ENCODE data around the gene LBX2.
A peak's percentile ranks its signal among the peaks of the same experiment; 100 is the strongest.

LBX2 gene, protein sequence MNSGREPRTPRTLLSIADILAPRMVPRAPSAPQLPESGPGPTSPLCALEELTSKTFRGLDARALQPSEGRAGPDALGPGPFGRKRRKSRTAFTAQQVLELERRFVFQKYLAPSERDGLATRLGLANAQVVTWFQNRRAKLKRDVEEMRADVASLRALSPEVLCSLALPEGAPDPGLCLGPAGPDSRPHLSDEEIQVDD

DNA sequence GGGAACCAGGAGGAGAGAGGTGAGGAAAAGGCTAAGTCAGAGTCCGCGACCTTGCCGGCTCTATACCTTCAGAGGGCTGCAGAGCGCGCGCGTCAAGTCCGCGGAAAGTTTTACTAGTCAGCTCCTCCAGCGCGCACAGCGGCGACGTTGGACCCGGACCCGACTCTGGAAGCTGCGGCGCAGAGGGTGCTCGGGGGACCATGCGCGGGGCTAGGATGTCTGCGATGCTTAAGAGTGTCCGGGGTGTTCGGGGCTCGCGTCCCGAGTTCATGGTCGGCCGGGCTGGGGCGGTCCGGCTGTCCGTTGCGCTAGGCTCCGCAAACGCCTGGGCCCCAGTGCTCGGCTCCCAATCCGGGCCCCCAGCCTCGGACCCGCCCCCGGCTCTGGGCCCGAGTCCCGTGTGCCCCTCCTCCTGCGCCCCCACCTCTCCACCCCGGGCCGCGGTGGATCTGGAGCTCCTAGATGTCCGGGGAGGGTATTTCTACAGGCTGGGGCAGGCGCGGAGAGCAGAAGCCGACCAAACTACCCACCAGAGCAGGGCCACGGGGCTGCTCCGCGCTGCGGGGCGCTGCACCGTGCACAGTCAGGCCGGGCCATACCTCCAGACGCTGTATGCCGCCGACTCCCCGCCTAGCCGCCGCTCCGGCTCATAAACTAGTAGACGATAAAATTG, at the start of gene LBX2:
Gene LBX2 (minus strand): TSS at position 337 of the 673 bp plus-strand sequence. CDS start 66 bp downstream, at position 271.
- peak; percentile 68 for DNase-seq

DNA sequence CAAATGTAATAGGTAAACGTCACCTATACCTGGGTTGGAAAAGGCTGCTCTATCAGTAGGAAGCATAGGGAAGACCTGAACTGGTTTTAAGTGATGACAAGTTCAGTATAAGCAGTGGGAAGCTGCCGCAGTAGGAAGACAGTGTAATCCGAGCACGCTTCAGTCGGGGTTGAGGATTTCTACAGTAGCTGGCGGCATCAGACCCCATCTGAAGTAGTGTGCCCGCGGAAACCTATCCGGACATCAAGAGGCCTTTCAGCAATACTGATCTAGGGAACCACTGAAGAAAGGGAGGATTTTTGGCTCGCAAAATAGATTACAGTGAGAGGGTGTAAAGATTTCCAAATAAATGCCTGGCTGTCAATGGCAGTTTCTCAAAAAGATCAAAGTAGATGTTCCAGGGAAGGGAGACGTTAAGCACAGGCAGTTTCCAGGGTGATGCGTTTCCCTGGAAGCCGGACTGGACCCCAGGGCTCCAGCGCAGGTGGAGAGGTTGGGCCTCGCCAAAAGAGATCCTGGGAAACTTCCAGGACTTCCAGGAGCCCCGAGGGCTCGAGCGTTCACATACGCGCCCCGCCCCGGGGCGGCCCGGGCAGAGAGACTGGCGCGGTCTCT, 49.0 kb upstream of the LBX2 start:
- DNase-seq: no peak

DNA sequence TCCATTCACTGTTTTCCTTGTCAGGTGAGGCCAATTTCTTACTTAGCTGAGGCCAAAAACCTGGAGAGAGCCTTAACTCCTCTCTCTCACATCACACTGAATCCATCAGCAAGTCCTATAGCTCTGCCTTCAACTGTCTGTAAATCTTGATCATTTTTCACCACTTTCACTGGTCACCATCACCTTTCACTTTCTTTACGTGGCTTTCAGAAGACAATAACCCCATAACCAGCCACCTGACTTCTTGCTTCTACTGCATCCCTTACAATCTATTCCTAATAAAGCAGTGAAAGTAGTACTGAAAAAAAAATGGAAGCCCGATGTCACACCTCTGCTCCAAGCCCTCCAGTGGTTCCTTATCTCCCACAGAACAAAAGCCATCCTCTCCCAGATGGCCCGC, 46.6 kb upstream of the LBX2 start:
- DNase-seq: no peak

DNA sequence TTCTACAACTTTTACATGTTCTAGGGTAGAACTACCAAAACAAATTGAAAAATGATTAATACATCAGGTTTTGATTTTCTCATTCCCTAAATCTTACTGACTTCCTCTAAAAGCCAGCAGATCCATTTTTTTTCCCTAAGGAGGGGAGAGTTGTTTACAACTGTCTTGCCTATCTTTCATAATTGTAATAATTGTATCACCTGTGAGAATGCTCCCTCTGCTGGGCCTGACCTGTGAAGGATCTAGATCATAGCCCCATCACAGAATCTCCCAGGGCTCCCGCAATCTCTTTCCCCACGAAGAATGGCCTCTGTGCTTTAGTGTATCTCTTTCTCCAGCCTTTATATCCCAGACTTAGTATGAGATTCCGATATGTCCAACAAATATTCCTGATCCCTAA, 45.2 kb upstream of the LBX2 start:
- DNase-seq: no peak

DNA sequence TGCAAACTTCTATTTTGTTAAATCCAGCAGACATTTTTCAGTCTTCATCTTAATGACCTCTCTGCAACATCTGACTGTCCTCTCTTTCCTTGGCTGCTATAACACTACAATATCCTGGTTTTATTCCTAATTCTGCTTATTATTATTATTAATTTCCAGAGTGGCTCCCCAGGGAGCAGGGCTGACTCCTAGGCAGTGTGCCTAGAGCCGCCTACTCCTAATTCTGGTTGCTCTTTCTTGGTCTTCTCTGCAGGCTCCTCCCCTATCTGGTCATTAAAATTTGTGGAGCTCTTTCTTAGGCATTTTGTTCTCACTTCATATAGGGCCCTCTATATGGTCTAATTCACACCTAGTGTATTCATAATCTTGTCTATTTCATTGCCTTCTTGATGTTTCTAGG, 43.6 kb upstream of the LBX2 start:
- DNase-seq: no peak

DNA sequence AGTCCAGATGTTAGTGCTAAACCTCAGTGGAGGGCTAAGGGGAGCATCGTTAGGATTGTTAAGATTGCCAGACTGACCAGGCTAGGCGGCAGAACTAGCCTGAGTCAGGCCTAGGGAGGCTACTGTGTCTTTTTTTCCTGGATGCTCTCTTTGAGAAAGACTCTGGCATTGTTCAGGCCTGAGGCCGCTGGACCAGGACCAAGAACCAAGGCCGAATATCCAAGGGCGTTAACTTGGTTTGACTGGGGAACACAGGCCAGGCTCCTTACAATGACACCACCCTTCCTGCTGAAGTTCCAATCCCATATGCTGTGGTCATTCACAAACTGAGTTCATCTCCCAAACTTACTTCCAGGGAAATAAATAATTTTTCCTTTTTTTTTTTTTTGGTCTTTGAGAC, 40.9 kb upstream of the LBX2 start:
- DNase-seq: no peak

DNA sequence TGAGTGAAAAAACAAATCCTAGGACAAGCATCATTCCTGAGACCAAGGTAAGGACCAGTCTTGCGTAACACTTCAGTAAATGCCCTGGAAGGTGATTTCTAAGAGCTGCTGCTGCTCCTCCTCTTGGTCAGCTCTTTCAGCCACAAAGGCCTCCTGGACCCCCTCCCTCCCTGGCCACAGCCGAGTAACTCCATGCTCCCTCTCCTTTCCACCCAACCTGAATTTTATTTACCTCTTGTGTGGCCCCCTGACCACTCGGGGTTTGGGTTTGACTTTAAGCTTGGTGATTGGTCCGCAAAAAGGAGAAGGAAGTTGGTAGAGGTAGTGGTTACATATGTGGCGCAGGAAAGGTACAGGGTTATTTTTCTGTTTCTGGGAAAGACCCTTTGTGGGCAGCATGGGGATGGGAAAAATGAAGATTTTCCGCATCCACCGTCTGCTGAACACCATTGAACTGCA, 39.5 kb upstream of the LBX2 start:
- DNase-seq: no peak

DNA sequence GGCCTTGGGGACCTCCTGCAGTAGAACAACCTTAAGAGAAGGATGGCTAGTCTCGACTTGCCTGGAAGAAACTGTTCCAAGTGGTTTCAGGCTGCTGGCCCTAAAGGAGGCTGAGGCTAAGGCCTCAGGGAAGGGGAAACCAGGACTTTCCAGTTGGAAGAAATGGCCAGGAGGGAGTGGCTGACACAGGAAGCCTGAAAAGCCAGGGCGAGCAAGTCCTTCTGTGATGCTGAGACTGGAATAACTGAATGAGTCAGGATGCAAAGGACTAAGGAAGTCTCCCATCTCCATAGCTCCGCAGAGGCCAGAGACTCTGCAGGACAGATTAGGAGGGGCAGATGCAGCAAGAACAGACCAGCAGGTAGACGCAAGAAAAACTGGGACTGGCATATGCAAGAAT, 37.7 kb upstream of the LBX2 start:
- no peak for DNase-seq

DNA sequence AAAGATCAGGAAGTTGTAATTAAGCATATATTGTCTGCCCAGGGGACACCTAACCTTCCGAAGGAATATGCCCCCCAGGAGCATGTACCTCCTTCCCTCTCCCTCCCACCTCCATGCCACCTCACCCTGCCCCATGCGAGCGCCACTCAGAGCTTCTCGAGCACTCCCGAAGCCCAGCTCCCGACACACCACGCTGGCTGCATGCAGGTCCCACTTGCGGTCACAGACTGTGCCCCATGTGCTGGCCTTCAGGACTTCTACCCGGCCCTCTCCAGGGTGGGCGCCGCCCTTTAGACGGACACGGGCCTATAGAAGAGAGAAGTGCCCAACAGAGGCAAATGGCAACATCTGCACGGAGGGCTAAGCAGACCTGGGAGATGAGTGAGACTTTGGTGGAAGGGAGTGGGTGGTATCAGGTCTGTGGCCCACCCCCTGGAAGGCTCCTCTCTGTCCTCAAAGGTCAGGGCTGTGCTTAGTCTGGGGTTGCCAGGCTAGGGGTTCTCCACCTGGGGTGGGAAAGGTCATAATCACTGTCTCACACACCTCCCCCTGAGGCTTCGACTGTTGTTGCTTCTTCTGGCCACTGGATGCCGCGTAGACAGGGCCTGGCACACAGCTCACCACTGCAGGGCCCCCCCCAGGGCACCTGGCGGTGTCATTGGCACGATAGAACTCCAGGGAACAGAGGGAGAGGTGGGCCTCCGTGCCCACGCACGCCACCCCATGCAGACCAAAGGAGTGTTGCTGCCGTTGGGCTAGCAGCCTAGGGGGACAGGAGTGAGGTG, 37.0 kb upstream of the LBX2 start:
- DNase-seq: no peak

DNA sequence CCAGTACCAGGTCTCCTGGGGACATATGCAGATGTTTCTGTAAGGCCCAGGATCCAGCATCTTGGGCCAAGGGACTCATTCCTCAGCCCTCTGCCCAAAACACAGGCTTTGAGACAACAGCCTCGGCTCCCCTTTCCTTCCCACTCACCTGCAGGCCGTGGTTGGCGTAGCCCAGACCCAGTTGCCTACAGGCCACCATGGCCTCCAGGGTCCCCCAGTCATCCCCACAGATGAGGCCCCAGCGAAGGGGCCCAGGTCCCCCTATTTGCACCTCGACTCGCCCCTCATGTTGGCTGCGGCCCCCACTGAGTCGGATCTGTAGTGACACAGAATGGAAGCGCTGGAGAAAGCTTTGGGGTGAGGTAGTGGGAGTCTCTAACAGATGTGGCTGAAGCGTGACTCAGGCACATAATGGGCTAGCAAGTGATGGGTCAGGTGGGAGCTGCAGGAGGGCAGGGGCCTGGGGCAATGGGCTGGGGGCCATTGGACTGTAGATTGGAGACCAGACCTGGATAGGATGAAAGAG, 36.1 kb upstream of the LBX2 start:
- DNase-seq: no peak

DNA sequence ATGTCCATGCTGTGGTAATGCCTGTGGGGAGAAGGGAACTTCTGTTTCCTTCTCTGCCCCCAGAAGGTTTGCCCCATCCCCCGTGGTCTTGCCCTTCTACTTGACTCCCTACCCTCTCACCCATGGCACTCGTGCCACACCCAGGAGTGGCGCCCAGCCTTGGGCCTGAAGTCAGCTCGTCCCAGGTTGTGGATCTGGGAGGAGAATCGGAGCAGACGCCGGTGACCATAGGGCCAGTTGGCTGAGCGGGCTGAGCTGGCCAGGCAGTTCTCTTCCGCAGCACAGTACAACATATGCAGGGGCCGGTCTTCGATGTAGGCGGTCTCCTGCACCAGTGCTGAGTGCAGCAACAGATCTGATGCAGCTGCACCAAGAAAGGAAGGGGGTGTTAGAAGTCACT, 35.0 kb upstream of the LBX2 start:
- no peak for DNase-seq

DNA sequence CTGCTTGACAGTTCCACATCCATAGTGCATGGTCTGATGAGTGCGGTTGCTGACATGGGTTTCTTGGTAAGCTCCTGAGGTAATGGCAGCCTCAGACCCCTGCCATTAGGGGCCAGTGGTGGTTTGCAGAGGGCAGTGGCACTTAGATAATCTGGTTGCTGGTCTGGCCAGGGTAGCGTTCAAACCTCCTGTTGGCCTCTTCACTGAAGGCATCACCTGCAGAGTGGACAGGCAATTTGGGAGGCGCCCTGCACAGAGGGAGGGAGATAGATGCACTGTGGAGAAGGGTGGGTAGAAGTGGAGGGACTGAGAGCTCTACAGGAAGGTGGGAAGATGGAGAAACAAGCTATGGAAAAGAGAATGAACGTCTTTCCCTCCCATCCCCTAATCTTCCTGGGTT, 34.1 kb upstream of the LBX2 start:
- DNase-seq: no peak

DNA sequence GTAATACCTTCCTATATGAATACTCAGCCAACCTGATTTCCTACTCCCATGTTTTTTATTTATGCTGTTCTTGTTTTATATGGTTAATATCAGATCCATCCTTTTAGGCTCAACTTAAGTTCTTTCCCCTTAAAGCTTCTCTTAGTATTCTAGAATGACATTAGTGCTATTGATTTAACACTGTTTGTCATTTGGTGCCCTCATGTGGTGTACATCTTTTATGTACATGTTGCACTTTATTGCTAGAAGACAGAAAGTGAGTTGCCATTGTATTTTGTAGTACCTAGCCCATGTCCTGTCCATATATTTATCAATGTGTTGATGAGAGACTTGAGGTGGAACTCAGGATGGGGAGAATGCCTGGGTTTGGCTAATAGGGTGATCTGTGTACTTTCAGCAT, 32.8 kb upstream of the LBX2 start:
- DNase-seq: no peak

DNA sequence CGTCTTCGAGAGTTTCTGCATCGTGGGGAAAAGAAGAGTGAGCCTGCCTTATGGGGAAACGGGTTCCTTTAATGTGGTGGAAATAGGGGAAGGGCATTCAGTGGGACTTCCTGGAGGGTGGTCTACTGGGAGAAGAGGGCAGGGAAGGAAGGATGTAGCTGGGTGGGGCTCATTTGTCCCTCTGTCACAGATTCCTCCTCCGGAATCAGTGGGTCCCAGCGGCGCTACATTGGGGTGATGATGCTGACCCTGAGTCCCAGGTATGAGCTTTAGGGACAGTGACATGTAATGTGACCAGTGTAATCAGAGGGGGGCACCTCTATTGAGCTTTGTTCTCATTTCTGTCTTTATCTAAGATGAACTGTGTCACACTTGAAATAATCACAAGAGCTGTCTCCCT, 32.3 kb upstream of the LBX2 start:
- DNase-seq: no peak

DNA sequence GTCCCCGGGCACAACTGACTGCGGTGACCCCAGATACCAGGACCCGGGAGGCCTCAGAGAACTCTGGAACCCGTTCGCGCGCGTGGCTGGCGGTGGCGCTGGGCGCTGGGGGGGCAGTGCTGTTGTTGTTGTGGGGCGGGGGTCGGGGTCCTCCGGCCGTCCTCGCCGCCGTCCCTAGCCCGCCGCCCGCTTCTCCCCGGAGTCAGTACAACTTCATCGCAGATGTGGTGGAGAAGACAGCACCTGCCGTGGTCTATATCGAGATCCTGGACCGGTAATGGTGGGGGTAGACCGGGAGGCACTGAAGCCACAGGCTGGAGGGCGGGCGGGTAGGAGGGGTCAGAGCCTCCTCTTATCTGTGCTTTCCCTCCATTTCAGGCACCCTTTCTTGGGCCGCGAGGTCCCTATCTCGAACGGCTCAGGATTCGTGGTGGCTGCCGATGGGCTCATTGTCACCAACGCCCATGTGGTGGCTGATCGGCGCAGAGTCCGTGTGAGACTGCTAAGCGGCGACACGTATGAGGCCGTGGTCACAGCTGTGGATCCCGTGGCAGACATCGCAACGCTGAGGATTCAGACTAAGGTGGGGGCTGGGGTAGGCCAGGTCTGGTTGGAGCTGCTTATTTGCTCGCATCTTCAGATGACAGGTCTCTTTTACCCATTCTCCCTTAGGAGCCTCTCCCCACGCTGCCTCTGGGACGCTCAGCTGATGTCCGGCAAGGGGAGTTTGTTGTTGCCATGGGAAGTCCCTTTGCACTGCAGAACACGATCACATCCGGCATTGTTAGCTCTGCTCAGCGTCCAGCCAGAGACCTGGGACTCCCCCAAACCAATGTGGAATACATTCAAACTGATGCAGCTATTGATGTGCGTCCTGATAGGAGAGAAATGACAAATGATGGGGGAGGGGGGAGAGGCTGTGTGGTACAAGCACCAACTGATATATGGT, 31.1 kb upstream of the LBX2 start:
- DNase-seq: peak; percentile 65

DNA sequence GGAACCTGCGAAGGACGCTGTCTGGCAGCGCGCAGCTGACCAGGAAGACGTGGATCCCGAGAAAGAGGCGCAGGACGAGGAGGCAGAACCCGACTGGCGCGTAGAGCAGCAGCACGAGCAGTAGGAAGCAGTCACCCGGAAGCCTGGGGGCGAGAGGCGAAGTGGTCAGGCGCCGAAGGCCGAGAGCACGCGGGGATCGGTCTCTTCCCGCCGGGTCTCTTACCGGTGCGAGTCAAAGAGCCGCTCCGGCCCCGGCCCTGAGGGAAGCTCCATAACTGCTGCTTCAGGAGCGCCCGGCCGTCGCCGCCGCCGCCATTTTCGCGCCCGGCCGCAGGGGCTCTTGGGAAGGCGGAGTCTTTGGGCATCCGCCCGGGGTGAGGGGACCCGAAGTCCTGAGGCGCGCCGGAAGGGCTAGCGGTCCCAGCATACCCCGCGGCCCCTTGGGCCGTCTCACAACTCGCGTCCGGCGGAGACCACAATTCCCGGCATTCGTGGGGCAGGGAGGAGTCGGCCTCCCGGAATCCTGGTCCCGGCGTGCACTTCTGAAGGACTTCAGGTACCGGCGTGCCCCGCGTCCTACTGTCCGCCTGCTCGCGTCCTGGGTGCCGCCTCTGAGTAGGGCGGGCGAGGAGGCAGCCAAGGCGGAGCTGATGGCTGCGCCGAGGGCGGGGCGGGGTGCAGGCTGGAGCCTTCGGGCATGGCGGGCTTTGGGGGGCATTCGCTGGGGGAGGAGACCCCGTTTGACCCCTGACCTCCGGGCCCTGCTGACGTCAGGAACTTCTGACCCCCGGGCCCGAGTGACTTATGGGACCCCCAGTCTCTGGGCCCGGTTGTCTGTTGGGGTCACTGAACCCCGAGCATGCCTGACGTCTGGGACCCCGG, 30.2 kb upstream of the LBX2 start, which contains the start of the genes AUP1 and HTRA2:
Gene AUP1 (minus strand): TSS at position 350 of the 882 bp plus-strand sequence. CDS start 77 bp downstream, at position 273.
Gene HTRA2 (plus strand): TSS at position 577 of the 882 bp plus-strand sequence. CDS start 74 bp downstream, at position 651.
- peak; percentile 97 for DNase-seq

DNA sequence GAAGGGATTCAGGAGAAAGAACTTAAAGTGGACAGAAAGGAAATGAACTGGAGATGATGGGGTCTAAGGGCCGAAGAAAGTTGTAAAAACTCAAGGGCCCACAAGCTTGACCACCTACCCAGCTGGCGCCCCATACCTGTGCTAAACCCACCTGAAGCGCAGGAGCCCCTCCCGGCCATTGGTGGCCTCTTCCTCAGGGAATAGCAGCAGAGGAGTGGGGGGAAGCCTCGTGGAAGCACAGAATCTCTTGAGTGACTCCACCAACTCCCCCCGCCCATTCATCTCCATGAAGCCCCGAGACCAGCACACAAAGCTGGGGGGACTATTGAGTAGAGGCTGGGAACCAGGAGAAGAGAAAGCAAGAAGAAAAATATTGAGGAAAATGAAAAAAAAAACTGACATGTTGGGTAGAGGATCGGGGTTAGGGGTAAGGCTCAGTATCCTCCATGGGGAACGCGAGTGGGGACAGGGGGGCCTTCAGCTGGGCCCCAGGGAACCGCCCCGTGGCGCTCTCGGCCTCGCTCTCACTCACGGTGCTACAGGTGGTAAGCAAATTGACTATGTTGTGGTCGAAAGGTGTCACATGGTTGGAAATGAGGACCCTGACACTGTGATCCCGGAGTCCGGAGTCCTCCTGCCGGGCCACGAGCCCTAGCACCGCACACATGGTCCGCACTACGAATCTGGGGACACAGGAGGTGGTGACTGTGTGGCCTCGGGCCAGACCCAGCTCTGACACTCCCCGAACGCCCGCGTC, 29.4 kb upstream of the LBX2 start:
- no peak for DNase-seq

DNA sequence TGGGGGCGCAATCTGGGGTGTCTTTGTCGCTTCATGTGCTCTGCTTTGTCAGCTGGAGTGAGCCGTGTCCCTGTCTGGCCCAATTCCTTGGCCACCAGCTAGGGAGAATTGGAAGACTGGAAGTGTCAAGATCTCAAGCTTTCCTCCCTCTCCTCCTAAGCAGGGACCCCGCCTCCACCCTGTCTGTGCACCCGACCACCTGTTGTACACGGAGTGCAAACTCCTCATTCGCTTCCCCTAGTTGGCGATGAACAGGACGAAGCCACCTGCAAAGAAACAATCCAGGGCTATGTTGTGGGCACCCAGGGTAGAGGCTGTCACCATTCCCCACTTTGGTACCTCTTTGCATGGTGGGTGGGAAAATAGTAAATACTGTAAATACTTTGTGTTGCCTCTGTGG, 28.3 kb upstream of the LBX2 start:
- no peak for DNase-seq

DNA sequence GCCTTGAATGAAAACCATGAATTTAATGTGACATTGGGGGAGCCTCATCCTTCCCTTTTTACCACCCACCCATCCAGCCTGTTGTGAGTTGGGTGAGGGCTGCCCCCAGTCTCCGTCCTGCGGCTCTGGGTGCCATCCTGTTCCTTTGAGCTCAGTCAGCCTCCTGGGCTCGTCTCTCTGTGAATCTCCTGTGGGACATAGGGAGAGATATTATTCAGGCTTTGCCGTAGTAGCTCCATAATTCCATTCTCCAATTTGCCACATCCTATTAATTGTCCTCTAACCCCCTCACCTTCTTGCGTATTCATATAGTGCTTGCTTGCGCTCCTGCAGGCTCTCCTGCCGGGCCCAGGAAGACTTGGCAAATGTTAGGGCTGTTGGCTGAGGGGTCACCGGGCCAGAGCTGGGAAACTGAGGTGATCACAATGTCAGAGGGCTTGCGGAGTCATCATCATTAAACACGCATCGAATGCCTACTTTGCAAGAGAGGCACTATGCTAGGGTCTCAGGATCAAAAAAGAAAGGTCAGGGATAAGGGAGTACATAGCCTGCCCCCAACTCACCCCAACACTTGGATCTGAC, 27.3 kb upstream of the LBX2 start:
- no peak for DNase-seq

Measured in stimulated activated CD4-positive, alpha-beta T cell treated with anti-CD3 and anti-CD28 coated beads, Interleukin-15, amount 100 ng/mL, for 24 hours (primary cell).